COR-L47 (cell line): Measurements from ENCODE around the gene ROCK2.
"Not testable (repeated sequence)": the region's sequence is repeated elsewhere in the genome, so short reads cannot be mapped to it uniquely, and the experiment has no call there.

Experiments used
- DNase-seq: peaks from one replicate; lab custom pipeline; 2025; lab: John Stamatoyannopoulos, UW

The ROCK2 gene

GRCh38 chr2:11179196-11179595 lies 165.2 kb downstream of the ROCK2 start:
- no peak for DNase-seq

- no peak for DNase-seq
Observed at GRCh38 chr2:11177871-11178690, 166.4 kb downstream of the ROCK2 start.

DNA sequence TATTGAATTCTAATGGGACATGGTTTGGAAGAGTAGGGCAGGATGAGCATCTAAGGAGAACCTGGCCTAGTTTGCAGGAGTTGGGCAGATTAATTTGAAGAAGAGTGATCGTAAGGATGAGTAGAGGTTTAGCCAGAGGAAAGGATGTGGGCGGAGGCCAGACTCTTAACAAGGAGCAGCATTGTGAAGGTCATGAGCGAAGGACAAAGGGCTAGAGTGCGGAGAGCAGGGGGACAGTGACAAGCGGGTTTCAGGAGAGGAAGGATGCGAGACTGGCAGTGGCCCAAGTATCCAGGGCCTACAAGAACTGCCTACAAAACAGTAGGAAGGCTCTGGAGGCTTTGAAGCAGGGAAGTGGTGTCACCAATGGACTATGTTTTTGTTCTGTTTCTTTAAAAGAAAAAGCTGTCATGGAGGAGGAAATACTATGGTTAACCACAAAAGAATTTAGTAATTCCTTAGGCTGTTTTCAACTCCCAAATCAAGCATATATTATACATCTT lies 169.1 kb downstream of the ROCK2 start:
- DNase-seq, result no peak

DNA sequence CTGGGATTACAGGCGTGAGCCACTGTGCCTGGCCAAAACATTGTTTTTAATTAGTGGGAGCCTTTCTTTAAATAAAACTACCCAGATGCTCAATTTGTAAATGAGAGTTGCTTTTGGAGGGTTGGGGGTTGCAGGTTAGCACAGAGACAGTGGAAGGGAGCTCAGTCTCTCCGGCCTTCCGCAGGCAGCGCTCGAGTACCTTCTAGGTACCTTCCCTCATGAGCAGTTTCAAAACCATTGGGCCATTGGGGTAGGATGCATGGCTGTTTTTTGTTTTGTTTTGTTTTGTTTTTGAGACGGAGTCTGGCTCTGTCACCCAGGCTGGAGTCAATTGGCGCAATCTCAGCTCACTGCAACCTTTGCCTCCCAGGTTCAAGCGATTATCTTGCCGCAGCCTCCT lies 170.2 kb downstream of the ROCK2 start:
- DNase-seq, result no peak

GRCh38 chr2:11169333-11169732 lies 175.1 kb downstream of the ROCK2 start:
- no peak for DNase-seq

DNA sequence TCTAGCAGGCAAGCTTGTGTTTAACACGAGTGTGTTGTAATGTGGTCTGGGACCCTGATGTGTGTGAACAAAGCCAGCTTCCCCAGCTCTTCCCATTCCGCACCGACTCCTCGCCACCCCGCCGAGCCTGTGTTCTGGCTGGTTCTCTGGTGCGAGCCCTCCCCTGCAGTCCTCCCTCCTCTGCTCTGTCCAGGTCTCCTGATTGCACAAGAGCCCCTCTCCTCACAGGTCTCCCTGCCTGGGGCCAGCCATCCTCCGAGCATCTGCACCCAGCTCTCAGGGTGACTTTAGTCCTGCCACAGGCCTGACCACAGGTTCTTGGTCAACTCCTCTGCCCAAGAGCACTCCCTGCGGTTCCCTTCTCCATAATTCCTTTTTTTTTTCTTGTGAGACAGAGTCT lies 175.9 kb downstream of the ROCK2 start:
- no peak for DNase-seq

DNA sequence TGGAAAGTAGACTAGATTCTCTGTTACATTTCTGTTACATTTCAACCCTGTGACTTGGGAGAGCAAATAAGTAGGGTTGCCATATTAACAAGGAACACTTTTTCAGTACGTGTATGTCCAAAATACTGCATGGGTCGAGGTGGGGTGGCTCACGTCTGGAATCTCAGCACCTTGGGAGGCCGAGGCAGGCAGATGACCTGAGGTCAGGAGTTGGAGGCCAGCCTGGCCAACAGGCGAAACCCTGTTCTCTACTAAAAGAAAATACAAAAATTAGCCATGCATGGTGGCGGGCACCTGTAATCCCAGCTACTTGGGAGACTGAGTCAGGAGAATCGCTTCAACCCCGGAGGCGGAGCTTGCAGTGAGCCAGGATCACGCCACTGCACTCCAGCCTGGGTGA lies 178.0 kb downstream of the ROCK2 start:
- no peak for DNase-seq

GRCh38 chr2:11165046-11165445 lies 179.4 kb downstream of the ROCK2 start:
- DNase-seq, result not testable (repeated sequence)

GRCh38 chr2:11163439-11164317 lies 180.8 kb downstream of the ROCK2 start:
- no peak for DNase-seq

DNA sequence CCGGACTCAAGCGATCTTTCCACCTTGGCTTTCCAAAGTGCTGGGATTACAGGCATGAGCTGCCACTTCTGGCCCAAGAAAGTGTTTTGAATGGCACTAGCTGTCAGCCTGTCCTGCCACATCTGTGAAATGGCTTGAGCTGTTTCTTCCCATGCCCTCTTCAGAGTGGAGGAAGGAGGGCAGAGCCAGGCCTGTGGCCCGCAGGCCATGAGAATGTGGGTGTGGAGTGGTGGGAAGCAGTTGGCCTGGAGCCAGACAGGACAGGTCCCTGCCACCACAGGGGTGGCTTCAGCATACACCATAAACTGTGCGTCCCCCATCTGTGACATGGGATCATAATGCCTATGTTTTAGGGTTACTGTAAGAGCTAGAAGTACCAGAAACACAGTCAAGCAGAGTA lies 182.7 kb downstream of the ROCK2 start:
- no peak for DNase-seq

DNA sequence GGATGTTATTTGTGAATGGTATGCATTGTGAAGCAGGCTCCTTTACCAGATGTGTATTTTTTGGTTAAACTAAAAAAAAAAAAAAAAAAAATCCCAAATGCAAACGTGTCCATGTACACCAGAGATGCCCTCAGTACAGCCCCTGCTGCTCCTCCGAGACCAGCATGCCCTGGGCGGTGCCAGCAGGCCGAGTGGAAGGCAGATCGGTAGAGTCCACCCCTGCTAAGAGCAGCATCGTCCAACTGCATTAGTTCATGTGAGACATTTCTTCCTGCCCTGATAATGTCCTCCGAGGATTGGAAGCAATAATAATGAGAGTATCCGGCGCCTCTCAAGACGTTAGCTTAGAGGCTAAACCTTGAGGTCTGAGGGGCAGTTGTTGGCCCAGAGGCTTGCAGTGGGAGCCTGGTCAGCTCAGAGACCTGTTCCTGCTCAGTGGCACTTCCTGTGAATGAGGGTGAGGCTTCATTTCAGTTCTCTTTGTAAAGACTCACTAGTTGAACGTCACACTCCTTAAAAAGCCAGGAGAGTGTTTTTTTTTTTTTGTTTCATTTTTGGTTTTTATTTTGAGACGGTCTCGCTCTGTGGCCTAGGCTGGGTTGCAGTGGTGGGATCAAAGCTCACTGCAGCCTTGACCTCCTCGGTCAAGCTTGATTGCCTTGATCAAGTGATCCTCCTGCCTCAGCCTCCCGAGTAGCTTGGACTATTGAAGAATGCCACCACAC lies 183.5 kb downstream of the ROCK2 start:
- no peak for DNase-seq

- no peak for DNase-seq
Observed at GRCh38 chr2:11160256-11160655, 184.2 kb downstream of the ROCK2 start.

DNA sequence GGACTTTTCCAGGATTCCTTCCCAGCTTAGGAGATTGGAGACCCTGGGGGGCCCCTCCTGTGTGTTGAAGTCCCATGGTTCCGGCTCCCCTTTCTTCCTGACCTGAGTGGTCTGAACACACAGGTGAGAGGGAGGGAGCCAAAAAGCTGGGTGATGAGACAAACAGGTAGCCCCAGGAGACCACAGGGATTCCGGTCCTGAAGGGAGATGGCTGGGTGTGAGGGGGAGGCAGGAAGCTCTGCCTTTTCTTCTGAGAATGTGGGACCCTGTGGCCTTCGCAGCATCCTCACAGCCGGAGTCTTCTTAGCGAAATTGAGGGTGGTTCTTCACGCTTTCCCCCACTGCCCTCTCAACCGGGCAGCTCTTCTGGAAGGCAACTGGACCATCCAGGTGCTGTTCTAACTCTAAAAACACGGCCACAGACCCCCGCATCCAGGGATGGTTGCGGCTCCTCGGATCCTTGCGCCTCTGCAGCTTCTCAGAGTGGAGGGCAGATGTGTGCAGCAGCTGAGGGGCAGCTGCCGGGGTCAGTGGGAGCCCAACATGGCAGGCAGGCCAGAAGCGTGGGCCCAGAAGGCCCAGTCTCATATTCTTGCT lies 184.8 kb downstream of the ROCK2 start:
- DNase-seq, result no peak

DNA sequence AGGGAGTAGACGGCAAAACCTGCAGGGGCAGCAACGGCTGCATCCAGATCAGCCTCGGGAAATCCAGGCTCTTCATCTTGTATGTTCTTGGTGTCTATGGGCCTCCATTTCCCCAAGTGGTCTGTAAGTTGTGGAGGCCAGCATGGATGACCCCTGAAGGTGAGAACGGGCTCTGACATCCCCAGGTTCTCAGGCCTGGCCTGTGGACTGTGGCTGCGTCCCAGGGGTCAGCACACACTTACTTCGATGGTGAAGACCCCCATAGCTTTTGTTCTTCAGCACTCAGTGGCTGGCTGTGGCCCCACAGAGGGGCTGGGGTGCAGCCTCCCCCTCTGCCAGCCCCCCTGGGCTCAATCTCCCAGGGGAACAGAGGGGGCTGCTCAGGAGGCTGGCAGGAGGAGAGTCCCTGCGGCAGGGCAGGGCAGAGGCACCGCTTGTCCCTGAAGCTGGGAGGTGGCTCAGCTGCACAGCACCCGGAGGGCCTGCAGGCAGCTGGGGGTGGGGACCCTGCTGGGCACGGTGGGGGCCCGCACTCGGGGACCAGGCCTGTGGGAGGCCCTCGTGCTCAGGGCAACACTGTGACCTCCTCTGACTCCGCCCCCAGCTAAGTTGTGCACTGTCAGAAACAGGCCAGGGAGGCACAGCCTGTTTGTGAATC lies 185.4 kb downstream of the ROCK2 start:
- DNase-seq, result no peak

DNA sequence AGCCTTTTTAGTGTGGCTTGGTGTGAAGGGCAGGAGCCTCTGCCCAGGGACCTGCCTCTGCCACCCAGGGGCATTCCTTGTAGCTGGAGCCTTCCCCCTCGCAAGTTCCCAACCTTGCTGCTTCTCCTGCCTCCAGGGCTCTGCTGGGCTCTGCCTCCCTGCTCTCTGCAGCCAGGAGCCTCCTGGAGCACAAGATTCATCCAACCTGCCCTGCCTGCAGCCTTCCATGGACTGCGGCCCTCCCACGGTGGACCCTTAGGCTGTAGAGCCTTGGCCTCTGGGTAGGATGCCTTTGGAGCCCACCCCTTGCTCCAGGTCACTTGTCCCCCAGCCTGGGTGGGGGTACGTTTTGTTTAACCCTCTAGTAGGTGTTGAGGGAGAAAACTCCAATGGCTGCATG lies 186.7 kb downstream of the ROCK2 start:
- no peak for DNase-seq

DNA sequence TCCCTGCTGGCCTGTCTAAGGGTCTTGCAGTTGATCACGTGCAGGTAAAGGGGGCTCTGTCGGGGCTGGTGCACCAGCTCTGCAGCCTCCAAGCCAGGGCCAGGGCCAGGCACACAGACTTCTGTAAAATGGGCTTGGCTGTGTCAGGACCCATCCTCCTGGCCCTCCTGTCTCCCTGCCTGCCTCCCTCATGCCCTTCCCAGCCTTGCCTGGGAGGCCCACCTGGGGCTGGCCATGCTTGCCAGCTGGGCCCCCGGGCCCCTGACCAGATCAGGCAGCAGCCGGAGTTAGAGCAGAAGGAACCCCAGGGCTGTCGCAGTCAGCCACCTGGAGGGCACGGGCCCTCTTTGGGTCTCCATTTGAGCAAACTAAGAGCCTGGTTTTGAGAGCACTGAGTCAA lies 187.1 kb downstream of the ROCK2 start:
- DNase-seq, result no peak

GRCh38 chr2:11156396-11157075 lies 187.9 kb downstream of the ROCK2 start:
- no peak for DNase-seq

GRCh38 chr2:11155381-11156035 lies 188.9 kb downstream of the ROCK2 start, which contains the start of gene SLC66A3:
Gene SLC66A3, plus strand, starts transcription at chr2:11155467. Its CDS starts 80 bp downstream, at chr2:11155547.
- peak; percentile 91 for DNase-seq

GRCh38 chr2:11154923-11155380 lies 189.5 kb downstream of the ROCK2 start:
- DNase-seq, result peak; percentile 91
